Stromal cell of bone marrow (primary cell): Measurements from ENCODE around the gene MTA3.
A peak's percentile ranks its signal among the peaks of the same experiment; 100 is the strongest.
"Not testable (repeated sequence)": the region's sequence is repeated elsewhere in the genome, so short reads cannot be mapped to it uniquely, and the experiment has no call there.

ENCODE experiments used
- DNase-seq: peaks from one replicate; pipeline ENCODE4 v3.0.0-alpha.2; 2012; ENCODE audit warnings: low read depth

The MTA3 gene

DNA sequence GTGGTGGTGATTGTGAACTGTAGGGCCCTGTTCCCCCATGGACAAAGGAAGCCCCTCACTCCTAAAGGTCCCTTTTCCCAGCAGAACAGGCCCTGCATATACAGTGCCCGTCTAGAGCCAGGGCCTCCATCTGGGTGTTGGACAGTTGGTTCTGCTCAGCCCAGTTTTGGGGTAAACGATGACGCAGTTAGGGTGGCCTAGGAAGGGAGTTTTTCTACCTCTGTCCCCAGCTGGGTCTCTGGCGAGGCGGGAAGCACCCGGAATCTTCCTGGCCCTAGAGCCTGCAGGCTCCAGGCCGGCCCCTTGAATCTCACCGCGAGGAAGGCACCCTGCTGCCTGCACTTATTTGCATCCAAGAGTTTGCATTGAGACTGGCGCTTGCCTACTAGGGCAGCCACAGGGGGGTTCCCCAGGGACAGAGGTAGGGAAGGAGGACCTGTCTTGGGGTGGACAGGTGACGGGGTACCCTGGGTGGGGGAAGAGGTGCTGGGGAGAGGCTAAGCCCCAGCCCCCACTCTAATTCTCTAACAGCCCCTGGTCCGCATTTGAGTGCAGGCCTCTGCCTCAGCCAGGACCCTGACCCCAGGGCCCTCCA, 529 bp upstream of the MTA3 start:
- no peak for DNase-seq

DNA sequence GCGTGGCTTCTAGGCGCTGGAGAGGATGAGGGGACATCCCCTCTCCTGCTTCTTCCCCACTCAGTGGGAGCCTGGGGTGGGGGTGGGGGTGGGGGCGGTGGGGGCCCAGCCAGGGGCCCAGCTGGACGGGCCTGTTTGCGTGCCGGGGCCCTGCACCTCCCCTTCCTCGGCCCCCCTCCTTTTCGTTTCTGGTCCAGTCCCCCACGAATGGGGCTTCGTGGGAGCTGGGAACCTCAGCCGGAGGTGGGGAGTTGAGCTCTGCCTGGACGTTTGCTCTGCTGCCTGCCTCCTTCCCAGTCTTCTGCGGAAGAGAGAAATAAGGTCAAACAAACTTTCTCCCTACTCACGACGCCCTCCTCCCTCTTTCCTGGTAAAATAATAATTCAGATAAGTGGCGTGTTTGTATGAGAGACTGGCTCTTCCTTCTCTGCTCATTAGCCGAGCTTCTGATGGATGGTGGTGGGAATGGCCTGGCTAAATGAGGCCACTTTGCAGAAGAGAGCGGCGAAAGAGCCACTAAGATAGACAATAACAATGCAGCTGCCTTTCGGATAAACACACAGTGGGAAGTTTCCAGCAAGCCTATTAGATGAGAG, 782 bp downstream of the MTA3 start:
- DNase-seq: no peak

GRCh38 chr2:42569883-42570282, 1.5 kb downstream of the MTA3 start:
- DNase-seq: no peak

DNA sequence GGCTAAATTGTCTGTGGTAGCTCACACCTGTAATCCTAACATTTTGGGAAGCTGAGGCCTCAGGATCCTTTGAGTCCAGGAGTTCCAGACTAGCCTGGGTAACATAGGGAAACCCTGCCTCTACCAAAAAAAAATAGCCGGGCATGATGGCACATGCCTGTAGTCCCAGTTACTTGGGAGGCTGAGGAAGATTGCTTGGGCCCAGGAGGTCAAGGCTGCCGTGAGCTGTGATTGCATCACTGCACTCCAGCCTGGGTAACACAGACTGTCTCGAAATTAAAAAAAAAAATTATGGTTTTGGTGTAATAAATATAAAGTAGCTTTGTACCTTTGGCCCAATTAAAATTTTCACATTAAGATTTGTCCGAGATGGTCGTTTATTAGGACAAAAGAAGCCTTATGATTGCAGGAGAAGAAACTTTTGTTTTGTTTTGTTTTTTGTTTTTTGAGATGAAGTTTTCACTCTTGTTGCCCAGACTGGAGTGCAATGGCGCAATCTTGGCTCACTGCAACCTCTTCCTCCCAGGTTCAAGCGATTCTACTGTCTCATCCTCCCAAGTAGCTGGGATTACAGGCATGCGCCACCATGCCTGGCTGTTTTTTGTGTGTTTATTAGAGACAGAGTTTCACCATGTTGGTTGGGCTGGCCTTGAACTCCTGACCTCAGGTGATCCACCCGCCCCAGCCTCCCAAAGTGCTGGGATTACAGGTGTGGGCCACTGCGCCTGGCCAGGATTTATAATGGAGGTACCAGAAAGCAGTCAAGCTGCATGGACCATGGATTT, 4.1 kb downstream of the MTA3 start:
- no peak for DNase-seq

DNA sequence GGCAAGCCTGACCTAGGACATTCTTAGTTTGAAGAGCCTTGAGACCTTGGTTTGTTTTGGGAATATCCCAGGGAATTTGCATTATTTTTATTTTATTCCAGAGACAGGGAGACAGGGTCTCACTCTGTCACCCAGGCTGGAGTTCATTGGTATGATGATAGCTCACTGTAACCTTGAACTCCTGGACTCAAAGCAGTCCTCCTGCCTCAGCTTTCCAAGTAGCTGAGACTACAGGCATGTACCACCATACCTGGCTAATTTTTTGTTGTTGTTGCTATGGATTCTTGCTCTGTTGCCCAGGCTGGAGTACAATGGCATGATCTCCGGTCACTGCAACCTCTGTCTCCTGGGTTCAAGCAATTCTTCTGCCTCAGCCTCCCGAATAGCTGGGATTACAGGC, 4.8 kb downstream of the MTA3 start:
- DNase-seq: no peak

GRCh38 chr2:42575458-42576064, 7.1 kb downstream of the MTA3 start:
- DNase-seq: no peak

DNA sequence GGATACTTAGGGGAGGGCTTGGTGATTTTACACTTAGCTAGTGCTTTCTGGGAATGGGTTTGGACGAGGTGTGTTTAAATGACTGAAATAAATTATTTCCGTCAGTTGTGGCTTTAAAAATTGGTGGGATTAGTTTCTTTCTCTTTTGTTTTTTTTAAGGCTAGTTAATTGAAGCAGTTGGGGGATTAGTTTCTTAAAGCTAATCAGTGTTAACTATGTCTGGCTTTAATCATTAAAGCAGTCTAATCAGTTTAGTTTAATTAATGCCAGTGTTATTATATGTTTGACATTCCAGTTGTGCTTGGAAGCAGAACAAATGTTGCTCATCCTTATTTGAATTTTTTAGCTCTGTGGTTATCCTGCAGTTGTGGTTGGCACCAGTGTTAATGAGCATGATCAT, 10.2 kb downstream of the MTA3 start:
- DNase-seq: no peak

DNA sequence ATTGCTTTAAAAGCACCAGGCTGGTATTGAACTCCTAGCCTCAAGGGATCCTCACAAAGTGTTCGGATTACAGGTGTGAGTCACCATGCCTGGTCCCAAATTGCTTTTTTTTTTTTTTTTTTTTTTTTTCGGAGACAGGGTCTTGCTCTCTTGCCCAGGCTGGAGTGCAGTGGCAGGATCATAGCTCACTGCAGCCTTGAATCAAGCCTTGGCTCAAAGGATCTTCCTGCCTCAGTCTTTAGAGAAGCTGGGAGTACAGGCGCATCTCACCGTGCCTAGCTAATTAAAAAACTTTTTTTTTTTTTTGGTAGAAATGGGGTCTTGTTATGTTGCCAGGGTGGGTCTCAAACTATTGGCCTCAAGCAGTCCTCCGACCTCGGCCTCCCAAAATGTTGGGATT, 12.8 kb downstream of the MTA3 start:
- DNase-seq: no peak

GRCh38 chr2:42584628-42585027, 16.2 kb downstream of the MTA3 start:
- DNase-seq: not testable (repeated sequence)

GRCh38 chr2:42585779-42586178, 17.3 kb downstream of the MTA3 start:
- no peak for DNase-seq

DNA sequence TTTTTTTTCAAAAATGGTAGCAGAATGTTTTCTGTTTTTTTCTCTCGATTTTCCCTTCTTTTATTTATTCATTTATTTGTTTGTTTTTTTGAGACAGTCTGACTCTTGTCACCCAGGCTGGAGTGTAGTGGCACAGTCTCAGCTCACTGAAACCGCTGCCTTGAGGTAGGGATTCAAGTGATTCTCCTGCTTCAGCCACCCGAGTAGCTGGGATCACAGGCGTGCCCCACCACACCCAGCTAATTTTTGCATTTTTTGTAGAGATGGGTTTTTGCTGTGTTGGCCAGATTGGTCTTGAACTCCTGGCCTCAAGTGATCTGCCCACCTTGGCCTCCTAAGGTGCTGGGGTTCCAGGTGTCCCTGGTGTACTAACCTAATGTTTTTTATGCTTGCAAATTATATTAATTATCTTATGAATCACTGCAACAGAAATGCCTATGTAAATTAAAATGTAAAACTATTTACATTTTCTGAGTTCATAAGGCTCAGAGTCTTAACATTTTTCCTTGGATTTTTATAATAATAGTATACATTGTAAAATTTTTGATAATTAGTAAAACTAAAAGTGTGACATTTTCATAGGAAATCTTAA, 19.2 kb downstream of the MTA3 start:
- DNase-seq: no peak

DNA sequence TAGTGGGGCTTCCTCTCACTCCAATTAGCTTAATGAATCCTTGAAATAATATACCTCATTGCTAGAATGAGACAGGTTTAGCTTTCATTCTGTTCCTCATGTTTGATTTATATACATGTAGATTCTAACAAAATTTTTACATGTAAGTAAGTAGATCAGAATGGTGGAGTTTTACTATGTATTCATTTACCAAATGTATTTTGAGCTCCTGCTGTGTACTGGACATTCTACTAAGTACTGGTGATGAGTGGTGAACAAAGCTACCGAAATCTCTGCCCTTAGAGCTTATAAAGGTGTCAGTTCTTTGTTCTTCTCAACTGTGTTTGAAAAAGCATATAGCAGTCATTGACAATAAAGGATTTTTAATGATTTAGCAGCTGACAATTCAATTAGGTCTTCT, 19.7 kb downstream of the MTA3 start:
- DNase-seq: no peak

DNA sequence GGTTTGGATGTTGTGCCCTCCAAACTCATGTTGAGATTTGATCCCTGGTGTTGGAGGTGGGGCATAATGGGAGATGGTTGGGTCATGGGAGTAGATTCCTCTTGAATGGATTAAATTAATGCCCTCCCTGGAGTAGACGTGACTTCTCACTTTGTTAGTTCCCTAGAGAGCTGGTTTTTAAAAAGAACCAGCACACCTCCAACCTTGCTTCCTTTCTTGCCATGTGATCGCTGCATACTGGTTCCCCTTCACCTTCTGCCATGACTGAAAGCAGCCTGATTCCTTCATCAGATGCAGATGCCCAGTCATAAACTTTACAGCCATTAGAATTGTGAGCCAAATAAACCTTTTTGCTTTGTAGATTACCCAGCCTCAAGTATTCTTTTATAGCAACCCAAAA, 21.7 kb downstream of the MTA3 start:
- DNase-seq: no peak

- DNase-seq: no peak
Measured at GRCh38 chr2:42593282-42593681, 24.9 kb downstream of the MTA3 start.

DNA sequence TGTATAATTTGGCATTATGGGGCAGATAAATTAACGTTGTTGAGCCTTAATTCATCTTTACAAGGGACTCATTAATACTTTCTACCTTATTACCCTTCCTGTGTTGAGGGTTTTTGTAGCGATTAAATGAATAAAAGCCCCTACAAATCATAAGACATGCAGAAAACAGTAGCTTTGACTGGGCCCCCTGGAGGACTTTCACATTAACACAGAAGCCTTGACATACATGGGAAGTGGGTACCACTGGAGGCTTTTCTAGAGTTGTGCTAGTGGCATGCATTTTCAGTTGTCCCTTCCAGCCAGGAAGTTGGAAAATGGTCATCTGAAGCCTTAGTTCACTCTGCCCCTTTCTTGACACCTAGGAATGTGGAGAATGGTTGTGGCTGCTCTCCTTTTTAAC, 30.2 kb downstream of the MTA3 start:
- no peak for DNase-seq

DNA sequence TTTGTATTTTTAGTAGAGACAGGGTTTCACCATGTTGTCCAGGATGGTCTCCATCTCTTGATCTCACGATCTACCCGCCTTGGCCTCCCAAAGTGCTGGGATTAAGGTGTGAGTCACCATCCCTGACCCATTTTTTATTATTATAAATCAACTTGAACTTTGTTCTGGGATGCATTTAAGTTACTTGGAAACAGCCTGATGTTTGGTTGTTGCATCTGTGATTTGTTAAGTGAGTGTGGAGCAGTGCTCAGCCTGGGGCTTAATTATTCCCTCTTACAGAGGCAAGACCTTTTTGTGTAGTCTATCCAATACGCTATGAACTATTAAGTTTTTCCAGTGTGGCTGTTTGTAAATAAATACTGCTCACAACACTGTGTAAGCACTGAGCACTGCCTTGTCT, 32.6 kb downstream of the MTA3 start:
- peak; percentile 6 for DNase-seq

DNA sequence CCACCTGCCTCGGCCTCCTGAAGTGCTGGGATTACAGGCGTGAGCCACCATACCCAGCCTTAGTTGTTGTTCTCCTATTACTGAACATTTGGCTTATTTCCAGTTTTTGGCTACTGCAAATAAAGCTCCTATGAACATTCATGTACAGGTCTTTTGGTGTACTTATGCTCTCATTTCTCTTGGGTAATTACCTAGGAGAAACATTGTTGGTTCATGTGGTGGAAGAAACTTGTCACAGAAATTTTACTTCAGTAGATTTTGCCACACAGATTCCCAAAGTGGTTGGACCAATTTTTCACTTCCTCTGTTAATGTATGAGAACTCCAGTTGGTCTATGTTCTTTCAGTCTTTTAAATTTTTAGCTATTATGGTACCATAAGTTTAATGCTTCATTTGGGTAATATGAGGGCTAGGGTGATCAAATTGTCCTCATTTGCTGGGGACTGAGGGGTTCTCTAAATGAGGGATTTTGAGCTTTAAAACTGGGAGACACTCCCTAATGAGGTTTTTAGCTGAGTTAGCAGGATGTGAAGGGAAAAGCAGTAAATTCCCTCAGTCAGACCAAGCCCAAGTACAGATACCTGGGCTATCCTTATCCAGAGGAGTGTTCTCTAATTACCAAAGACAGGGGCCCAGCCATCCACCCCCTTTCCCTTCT, 33.9 kb downstream of the MTA3 start:
- no peak for DNase-seq

DNA sequence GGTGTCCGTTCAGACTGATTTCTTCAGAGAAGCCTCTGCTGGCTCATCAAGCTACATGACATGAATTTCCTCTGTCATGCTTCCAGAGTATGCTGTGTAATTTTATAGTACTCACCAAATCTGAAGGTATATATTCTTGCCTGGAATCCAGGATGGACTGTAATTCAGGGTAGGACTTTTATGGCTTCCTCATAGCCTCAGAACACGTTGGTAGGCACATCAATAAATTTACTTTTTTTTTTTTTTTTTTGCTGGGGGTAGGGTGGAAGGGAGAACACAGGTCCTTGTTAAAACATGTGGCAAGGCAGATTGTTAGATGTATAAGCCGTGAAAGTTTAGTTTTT, 34.4 kb downstream of the MTA3 start:
- DNase-seq: no peak

- DNase-seq: not testable (repeated sequence)
Measured at GRCh38 chr2:42604341-42604867, 36.0 kb downstream of the MTA3 start.

GRCh38 chr2:42606166-42606565, 37.7 kb downstream of the MTA3 start:
- not testable (repeated sequence) for DNase-seq

GRCh38 chr2:42607101-42607637, 38.7 kb downstream of the MTA3 start:
- DNase-seq: no peak
